Stimulated activated CD8-positive, alpha-beta memory T cell treated with anti-CD3 and anti-CD28 coated beads, Interleukin-12 subunit alpha, Interleukin-12 subunit beta, amount 100 ng/mL, for 24 hours (primary cell): ENCODE results near the gene JAK1.

Experiments used
- DNase-seq: peaks from one replicate; pipeline ENCODE4 v3.0.0-alpha.2; 2020; ENCODE audit errors: extremely low read depth

Gene JAK1

DNA sequence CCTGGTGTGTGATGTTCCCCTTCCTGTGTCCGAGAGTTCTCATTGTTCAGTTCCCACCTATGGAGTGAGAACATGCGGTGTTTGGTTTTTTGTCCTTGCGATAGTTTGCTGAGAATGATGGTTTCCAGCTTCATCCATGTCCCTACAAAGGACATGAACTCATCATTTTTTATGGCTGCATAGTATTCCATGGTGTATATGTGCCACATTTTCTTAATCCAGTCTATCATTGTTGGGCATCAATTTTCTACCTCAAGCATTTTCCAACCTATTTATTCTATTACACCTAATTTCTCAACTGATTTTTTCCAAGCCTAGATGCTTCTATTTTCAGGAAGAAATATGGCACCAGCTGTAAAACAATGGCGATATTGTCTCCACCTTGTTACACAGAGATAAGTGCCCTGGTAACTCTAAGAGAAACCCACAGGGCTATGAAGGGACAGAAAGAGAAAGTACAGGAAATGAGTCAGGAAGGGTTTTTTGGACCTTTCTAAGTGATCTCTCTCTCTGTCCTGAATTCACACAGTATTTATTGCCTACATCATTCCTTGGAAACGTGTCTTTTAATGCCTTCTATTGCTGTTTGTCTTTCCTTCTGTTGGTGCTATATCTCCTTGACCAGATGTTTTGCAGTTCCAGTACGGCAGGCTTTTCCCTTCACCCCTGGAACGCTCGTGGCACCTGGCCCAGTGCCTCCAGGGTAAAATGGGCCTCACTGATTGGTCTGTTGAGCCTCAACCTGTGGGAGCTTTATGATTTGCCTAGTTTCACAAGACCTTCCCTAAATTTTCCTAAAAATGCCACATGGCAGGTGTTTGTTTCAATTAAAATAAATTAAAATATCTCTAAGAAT, 14.6 kb upstream of the JAK1 start:
- no peak for DNase-seq

GRCh38 chr1:64979358-64979757, 13.0 kb upstream of the JAK1 start:
- no peak for DNase-seq

GRCh38 chr1:64976361-64976760, 10.0 kb upstream of the JAK1 start:
- DNase-seq: no peak

DNA sequence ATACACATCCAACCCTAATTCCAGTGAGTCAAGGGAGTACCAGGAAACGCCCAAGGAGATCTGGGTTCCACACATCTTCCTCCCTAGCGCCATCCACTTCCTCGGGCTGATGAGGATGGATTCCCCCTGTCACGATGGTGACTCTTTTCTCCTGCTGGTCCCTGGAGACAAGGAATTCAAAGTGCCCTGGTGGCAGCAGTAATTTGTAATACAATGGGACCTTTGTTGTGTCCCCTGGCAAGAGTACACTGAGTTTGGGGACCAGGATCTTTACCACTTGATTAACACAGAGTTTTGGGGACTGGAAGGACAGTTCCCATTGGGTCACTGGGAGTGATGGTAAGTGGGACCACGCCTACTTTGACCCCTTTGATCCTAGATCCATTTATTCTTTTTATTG, 9.4 kb upstream of the JAK1 start:
- no peak for DNase-seq

DNA sequence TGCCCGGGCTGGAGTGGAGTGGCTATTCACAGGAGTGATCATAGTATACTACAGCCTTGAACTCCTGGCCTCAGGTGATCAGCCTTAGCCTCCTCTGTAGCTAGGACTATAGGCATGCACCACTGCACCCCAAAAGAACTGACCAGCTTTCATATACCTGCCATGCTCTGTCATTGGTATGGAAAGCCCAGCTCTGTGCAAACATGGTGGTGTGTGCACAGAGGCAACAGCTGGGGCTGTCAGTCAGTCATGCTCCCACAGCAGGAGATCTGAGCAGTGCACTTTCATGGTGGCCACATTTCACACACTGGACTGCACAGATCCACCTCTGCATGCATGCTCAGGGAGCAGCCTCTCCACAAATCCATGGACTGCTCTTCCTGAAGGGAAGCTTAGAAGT, 8.8 kb upstream of the JAK1 start:
- no peak for DNase-seq

- no peak for DNase-seq
Observed at GRCh38 chr1:64974288-64974825, 8.0 kb upstream of the JAK1 start.

DNA sequence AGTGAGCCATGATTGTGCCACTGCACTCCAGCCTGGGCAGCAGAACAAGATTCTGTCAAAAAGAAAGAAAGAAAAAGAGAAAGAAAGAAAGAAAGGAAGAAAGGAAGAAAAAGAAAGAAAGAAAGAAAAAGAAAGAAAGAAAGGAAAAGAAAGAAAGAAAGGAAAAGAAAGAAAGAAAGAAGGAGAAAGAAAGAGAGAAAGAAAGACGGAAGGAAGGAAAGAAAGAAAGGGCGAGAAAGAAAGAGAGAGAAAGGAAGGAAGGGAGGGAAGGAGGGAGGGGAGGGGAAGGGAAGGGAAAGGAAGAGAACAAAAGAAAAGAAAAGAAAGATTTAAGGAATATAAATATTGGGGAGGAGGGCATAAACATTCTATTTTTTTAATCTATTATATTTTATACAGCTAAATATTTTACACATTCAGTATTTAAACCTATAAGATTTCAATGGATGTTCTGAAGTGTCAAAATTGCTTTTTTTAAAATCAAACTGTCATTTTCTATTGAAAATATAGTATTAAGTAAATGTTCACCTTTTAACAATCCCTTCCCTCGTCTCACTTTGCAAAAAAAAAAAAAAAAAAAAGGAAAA, 6.8 kb upstream of the JAK1 start:
- no peak for DNase-seq

DNA sequence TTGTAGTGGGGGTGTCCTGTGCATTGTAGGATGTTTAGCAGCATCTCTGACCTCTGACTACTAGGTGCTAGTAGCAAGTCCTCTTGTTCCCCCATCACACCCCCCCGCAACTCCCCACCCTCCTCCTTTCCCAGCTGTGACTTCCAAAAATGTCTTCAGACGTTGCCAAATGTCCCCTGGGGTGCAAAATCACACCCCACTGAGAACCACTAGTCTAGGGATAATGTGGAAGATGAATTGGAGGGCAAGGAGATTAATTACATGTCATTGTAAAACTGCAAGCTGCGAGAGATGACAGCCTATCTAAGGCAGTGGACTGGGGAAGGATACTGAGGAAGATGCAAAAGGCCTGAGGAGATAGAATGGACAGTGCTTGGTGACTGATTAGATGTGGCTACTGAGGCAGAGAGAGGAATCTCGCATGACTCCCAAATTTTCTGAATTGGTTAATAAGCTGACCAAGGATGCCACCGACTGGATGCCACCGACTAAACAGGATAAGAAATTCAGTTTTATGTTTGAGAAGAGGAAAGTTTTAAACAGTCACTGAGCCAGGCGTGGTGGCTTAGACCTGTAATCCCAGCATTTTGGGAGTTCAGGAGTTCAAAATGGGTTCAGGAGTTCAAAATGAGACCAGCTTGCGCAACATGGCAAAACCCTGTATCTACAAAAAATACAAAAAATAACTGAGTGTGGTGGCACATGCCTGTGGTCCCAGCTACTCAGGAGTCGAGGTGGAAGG, 3.1 kb upstream of the JAK1 start:
- DNase-seq: no peak

GRCh38 chr1:64967381-64967780, 1.0 kb upstream of the JAK1 start:
- DNase-seq: no peak

- peak; percentile 30 for DNase-seq
Observed at GRCh38 chr1:64965366-64966157, 787 bp downstream of the JAK1 start.

GRCh38 chr1:64963466-64963865, 2.9 kb downstream of the JAK1 start:
- DNase-seq: no peak

GRCh38 chr1:64962441-64962840, 3.9 kb downstream of the JAK1 start:
- DNase-seq: no peak

GRCh38 chr1:64961923-64962322, 4.4 kb downstream of the JAK1 start:
- DNase-seq: no peak

DNA sequence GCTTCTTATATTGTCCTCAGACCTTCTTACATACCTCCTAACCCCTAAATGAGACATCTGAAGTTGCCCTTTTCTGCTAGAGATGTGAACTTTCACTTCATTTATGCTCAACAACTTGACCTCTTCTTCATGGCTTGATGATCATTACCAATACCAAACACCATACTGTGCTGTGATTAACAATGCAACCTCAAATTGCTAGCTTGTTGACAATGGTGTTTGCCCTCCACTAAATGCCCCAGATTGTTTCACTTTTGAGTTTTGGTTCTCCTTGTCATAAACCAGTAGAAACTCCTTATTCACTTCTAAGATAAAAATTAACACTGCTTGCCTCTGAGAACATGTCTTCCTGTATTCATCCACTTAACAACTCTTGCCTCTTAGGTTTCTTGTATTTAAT, 5.6 kb downstream of the JAK1 start:
- no peak for DNase-seq

DNA sequence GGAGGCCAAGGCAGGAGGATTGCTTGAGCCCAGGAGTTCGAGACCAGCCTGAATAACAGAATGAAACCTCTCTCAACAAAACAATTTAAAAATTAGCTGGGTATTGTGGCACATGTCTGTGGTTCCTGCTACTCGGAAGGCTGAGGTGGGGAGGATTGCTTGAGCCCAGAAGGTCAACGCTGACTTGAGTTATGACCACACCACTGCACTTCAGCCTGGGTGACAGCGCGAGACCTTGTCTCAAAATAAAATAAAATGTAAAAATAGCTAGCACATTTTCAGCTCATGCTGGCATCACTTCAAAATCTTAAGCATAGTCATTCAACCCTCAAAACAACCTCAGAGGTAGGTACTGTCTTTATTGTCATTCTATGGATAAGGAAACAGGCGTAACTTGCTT, 6.4 kb downstream of the JAK1 start:
- no peak for DNase-seq

DNA sequence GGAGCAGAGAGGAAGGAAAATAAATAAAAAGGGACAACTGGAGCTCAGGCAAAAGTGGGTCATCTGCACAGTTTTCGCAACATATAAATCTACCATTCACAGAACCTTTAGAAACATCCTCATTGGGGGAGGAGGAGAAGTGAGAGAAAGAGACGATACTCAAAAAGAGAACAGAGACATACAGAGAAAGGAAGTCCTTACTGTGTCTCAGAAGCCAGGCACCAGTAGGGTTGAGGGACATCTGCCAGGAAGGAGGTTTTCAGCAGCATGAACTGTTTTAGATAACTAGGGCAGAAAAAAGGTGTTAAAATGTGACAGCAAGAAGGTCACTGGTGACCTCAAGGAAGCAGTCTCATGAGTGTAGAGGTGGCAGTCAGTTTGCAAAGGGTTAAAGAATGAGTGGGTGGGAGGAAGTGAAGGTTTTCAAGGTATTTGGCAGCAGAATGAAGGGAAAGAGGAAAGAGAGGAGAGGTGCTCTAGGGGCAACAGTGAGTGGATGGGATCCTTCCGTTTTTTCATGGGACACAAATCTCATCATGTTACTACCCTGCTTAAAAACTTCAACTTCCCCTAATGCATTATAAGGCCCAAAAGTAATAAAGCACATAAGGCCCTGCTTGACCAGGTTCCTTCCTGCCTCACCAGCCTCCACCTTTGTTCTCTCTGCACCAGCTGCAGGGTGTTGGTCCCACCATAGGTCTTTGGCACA, 9.5 kb downstream of the JAK1 start:
- no peak for DNase-seq

DNA sequence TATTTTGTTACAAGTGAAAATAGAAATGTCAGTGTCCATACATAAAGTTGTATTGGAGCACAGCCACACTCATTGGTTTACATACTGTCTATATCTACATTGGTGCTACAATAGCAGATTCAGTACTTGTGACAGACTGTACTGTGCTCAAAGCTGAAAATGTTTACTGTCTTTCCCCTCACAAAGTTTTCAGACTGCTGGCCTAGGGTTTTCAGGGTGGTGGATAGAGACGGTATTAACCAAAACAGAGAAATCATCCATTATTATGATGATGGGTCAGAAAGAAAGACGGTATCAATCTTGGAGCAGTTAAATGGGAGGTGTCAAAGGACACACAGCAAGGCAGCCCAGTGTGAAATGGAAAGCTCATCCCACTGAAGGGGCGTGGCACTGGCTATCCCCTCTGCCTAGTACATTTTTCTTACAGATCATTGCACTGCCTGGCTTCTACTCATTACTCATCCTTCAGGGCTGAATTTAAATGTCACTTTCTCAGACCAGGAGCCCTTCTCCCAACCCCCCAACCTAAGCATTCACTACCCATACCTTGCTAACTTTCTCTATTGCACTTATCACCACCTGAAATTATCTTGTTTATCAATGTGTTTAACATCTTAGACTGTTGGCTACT, 10.2 kb downstream of the JAK1 start:
- no peak for DNase-seq

GRCh38 chr1:64955097-64956009, 11.0 kb downstream of the JAK1 start:
- no peak for DNase-seq

DNA sequence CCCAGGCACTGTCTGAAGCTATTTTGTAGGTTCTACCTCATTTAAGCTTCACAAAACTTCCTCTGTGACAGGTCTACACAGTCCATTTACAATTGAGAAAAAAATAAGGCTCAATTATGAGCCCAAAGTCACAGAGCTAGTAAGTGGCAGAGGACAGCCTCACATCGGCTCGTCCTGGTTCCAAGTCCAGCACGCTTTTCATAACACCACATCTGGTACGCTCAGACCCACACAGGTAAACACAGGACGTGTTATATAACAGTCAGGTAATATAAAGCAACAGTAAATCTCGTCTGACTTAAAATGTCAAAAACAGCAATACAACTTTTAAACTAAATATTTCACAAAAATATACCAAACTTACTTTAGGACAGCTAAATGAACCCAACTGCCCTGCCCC, 13.1 kb downstream of the JAK1 start:
- no peak for DNase-seq
